Temporal lobe (tissue), 2 donors: ENCODE data around the gene SNX3. TPM values are rescaled to one million over a fixed set of nuclear protein-coding genes. Genes with fewer than 3 reads are reported as not detected.

Experiments used
- small RNA-seq: library from RNA; depleted of rRNA; stranded (forward); fragments of <200 nt; gene quantifications from one replicate; pipeline ENCODE3, GENCODE V24; 2014; ENCODE audit warnings: low replicate concordance
- total RNA-seq: library from RNA; depleted of rRNA; stranded (reverse); fragments of >200 nt; gene quantifications from one replicate; pipeline ENCODE4 v1.2.3, GENCODE V29; 2014

Gene SNX3
- total RNA-seq, 1 donor from 2014 or later, result 100 TPM

Small RNAs within 50 kb of the gene (small RNA-seq; reads per million reads assigned to genes)
- gene RNA5SP212, result not detected
- gene RNU6-1144P, result not detected
- gene Z98742.2, result not detected

Other genes starting within 250 kb of the SNX3 start
- 22.1 TPM for gene OSTM1, start 186.3 kb downstream of the SNX3 start, total RNA-seq
- gene NR2E1, start 95.0 kb downstream of the SNX3 start, total RNA-seq, result 10.8 TPM
- gene AFG1L, start 34.0 kb upstream of the SNX3 start, total RNA-seq, result 6.1 TPM